HG03565 (cell line): Measurements from ENCODE around the gene STARD13.

ENCODE experiments used
- ATAC-seq: cut with Tn5 transposase; IDR thresholded peaks from one replicate; pipeline ENCODE4 v1.9.1; 2021; ENCODE audit warnings: mild to moderate bottlenecking, moderate library complexity; ENCODE audit not compliant: unreplicated experiment

STARD13 gene

DNA sequence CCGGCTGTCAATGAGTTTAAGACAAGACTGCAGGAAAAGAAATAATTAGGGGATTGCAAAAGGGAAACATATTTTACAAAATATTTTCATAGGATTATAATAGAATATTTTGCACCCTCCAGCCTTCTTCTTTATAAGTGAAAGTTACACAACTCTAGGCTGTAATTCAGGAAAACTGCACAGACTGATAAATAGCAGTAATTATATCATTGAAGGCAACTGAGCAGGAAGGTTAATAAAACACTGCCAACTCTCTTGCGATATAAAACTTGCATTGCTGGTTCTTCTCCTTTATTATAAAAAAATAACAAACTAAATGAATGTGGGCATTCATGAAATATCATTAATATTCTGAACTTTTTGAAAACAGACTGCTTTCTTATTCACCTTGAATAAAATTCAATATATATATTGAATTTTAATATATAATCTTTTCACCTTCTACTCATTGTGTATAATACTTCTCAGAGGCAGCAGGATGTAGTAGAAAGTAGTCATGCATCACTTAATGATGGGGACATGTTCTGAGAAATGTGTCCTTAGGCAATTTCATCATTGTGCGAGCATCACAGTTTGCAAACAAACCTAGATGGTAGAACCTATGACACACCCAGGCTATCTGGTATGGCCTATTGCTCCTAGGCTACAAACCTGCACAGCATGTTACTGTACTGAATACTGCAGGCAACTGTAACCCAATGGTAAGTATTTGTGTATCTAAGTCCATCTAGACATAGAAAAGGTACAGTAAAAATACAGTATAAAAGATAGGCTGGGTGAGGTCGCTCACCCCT lies 24.9 kb upstream of the STARD13 start:
- no peak for ATAC-seq

DNA sequence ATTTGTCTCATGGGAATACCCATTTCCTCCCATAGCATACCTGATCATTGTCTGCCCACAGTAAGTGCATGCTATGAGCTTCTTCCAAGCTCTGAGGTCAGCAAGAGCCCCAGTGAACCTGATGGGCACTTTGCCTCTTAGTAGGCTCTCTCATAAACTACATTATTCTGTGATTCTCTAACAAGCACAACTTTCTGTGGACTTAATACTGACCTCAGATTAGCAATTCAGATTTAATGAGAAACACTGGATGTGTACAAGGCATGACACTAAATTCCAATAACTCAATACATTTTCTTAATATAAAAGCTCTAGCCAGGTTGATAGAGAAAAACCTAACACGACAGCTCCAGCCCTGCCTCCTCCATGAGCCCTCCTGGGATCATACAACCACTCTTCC lies 23.3 kb upstream of the STARD13 start:
- no peak for ATAC-seq

DNA sequence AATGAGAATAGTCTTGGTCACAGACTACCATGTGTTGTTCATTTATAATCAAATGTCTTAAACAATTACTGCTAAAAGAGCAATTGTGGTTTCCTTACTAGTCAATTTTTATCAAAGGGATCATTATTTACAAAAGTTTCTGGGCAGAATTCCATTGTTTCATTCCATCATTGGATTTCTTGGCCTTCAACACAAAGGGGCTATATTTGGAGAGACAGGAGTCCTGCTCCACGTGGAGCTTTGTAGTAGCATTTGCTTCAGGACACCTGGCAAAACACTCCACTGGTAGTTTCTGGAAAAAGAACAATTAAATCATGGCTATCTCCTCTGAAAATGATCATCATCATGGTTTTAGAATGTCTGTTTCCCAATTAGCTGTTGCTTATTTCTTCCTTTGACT lies 22.3 kb upstream of the STARD13 start:
- ATAC-seq: no peak

DNA sequence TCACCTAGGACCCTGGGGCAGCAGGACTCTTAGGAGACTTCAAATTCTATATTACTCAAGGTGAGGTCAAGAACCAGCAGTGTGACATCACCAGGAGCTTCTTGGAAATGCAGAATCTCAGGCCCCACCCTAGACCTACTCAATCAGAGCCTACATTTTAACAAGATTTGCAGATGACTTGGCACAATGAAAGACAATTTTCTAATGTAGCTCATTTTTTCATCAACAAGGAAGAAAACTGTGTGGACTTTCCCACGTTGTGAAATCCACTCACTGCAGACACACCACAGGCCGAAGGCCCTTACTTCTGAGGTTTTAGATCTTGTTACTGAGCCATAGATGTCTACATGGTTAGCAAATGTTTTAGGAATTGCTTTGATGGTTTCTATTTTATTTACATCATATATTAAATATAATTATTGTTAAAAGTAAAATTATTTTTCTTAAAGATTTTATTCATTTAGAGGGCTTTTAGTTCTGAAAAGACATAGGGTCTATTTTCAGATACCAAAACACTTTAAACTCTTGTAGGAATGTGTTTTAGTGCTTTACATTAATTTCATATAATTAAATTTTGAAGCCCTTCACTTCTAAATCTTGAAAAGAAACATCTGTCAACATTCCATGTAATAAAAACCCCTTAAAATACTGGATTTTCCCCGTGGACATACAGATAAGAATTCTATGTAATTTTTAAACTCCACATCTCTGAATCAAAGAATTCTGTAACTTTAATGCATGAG lies 18.5 kb upstream of the STARD13 start:
- no peak for ATAC-seq

DNA sequence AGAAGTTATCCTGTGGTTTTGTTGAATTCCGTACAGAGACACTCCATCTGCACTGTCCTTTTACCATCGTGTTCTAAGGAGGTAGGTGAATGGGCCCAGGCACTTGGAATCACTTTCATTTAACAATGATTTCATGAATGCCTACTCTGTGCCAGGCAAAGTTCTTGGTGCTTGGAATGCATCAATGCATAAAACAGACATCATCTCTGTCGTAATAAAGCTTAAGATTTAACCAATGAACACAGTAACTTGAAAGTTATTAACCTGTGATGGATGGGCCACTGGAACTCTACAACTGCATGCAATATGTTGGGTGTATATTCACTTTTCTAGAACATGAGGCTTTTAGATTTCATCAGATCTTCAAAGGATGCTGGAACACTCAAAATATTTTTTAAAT lies 14.1 kb upstream of the STARD13 start:
- ATAC-seq: no peak

DNA sequence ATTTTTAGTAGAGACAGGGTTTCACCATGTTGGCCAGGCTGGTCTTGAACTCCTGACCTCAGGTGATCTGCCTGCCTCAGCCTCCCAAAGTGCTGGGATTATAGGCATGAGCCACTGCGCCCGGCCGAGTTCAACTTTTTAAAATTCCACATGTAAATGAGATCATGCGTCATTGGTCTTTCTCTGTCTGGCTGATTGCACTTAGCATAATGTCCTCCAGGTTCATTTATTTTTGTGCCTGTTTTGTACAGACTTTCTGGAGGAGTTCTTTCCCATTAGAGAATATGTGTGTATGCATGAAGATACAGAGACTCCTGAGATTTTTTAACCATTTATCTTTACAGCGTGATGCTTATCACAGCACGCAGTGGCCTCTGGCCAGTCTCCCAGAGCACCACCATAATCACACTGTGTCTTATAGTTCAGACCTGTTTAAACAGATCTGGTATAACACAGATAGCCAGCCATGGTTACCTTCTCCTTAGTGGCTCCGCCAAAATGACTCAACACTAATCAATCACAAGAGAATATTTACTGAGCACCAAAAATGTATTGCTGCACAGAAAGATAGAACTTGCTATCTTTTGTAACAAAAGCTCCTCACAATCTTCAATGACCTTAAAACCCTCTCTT lies 11.4 kb upstream of the STARD13 start:
- no peak for ATAC-seq

DNA sequence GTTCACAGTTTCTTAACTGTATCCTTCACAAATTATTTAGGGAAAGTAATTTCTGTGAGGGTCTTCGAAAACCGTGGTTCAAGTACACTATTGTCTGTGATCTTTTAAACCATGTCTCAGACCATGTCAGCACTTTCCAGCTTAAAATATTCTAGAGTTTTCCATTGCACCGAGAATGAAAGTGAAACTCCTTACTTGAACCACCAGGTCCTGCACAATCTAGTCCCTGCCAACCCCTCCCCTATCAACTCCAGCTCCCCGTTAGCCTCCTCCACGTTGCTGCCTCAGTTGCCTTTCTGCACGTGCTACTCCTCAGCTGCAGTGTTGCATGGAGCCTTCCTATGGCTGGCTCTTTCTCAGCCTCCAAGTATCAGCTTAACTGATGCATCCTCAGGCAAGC lies 7.2 kb upstream of the STARD13 start:
- no peak for ATAC-seq

DNA sequence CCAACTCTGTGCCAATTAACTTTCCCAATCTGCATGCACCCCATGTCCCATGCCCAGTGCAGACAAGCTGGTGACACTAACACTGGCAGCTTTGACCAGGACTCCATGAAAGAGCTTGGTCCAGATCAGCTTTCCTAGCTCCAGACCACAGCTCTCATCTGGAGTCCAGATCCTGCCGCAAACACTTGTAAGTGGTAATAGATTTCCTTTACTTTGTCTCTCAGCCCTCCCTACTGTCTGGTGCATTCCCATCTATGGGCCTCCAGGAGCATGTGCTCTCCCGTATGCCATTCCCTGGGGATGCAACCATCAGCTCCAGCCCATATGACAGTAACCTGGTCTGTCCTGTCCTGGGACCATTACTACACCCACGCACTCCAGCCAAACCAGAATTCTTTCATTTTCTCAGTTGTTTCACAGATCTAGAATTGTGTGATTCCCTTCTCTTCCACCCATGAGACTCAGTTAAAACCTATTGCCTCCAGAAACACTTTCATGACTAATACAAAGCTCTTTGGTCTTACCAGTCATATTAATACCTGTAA lies 4.9 kb upstream of the STARD13 start:
- no peak for ATAC-seq

DNA sequence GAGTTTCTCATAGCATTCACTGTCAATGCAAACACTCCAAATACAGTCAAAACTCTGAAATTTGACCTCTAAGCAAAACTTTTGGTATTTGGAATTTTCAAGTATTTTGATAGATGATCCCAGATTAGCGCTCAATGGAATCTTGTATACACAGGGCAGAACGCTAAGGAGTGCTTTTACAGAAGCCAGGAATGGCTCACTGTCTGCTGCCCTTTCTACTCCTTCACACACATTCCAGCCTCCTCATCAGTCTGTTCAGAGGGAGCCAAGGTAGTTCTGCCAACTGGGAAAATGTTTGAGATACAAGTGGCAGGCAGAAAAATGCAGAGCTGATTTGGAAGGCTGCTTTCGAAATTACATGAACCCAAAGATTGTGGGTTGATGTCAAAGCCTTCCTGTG lies 4.4 kb upstream of the STARD13 start:
- ATAC-seq: no peak

DNA sequence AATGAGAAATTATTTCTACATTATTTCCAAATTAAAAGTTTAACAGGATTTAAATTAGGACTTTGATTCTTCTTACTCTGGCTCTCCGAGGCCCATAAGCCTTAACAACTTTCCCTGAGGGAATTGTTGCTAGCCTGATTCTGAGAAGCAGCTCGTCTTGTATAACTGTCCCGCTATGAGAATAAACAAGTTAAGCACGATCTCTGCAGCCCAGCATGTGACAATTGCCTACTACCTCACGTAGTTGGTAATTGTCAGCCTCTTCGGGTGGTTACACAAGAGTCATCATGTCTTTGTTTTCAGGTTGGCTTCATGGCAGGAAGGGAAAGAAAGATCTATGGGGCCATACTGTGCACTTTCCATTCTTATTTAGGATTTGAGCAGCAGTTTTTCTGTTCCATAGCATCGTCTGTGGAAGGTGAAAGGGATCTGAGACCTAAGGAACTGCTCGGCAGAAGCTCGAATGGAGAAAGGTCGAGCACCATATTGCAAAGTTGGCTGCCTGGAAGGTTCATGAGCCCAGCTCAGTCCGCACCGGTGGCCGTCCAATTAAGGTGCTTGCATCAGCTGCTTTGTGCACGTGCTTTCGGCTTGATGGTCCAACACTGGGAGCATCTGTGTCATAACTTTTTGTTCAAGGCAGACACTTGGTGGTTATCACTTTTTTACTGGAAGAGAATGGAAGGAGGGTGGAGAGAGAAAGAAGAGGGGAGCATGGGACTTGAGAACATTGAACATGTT lies 1.8 kb upstream of the STARD13 start:
- ATAC-seq: no peak

DNA sequence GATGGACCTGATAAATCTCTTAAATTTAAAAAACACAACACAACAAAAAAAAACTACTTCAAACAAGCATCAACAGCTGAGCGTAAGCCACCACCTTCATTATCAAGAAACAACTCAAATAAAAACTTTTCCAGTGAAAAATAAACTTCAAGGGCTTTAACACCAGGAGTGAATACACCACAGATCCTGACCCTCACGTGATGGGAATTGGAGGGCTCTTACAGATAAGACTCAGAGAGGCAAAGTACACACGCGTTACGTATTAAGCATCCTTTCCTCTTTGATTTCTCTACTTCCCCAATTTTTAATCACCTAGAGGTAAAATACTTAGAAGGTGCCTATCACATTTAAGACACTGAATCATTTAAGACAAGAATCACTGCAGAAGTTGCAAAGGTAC lies 573 bp upstream of the STARD13 start:
- ATAC-seq: no peak

DNA sequence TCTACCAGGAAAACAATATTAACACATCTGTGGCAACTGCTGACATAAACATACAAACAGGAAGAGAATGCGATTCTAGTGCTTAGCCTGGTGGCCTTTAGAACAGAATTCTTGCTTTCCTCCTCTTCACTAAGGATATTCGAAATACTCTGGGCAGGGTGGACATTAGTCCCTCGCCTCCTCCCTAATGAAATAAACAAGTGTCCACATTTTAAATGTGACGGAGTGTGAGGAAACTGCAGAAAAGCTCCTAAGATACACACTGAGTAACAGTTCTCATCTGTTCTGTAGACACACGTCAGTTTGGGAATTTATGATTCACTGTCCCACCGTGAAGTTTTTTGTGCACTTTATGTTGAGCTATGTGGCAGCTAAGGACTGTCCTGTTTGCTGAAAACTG lies 639 bp downstream of the STARD13 start:
- ATAC-seq: no peak

DNA sequence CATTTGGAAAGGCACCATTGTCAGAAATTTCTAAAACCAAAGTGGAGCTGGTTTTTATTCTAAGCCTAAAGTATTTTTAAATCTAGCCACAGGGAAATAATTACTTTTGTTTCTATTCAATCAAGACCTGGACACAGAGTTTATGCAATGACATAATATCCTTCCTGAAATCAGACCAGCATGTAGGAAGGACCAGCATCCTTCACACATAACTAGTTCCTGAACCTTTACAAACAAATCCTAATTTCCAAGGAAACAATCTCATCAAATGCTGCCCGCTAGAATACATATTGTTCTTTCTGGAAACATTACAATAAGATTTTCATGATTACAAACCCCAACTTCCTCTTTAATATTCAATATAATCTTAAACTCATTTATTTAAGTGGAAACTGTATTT lies 1.5 kb downstream of the STARD13 start:
- ATAC-seq: no peak

DNA sequence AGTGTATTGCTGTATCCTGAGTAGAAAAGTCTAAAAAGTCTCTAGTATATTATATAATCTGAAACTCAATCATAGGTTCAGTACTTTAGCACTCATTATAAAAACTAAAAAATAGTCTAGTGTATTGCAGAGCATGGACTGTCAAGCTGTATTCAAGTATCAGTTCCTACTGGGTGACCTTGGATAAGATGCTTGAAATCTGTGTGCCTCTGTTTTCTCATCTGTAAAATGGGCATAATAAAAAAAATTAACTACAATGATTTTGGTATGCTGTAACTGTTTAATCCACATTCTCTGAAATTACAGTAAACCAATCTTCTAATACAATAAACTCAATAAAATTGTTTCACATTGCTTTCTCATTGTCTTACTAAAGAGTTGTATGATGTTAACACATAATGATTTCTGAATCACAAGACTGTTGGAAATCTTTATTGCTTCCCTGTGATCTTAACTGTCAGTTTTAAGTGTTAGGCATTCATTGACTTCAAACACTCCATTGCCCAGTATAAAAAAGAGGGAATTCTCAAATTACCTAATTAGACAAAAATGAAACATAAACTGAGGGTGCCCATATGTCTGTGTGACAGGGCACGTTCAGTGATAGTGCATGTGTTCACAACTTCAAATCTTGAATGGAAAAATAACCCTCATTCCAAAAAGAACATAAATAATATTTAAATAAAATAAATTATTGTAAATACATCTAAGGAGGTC lies 2.2 kb downstream of the STARD13 start:
- ATAC-seq: no peak

DNA sequence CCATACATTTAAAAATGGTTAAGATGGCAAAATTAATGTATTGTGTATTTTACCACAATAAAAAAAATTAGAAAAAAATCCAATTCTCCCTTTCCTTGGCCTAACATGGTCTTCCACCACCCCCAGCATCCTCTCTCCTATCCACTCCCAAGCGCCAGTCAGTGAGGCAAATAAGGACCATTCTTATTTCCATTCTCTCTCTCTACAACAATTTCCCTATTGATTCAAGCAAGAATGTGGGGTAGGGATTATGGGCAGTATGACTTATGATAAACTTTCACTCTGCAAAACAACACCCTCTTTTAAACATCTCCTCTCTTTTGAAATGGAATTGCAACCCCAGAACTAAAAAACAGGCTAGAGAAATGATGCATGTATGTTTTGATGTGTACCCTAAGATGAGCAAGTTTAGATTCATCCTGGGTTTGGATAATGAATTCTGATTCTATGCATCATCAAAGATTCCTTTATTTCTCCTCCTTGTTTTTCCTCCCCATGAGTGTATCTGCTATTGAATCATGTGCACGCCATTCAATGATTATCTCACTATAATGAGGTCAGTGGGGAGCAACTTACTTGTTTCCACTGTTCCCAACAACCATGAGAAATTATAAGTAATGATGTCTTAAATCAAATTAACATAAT lies 3.5 kb downstream of the STARD13 start:
- no peak for ATAC-seq

DNA sequence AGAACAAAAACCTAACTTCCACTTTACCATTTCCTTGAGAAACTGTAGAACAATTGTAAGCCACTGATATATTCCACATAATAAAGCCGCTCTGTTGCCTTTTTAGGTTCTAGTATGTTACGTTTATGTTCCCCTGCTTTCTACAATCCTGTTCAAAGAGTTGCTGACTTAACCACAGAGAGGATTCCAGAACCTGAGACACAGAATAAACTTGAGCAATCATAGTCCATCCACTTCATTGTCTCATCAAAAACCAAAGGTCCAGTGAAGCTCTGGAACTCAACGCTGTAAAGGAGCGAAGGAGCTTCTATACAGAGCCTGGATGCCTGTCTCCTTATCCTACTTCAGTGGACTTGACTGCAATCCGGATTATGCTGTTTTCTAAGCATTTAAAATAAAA lies 4.6 kb downstream of the STARD13 start:
- ATAC-seq: no peak

DNA sequence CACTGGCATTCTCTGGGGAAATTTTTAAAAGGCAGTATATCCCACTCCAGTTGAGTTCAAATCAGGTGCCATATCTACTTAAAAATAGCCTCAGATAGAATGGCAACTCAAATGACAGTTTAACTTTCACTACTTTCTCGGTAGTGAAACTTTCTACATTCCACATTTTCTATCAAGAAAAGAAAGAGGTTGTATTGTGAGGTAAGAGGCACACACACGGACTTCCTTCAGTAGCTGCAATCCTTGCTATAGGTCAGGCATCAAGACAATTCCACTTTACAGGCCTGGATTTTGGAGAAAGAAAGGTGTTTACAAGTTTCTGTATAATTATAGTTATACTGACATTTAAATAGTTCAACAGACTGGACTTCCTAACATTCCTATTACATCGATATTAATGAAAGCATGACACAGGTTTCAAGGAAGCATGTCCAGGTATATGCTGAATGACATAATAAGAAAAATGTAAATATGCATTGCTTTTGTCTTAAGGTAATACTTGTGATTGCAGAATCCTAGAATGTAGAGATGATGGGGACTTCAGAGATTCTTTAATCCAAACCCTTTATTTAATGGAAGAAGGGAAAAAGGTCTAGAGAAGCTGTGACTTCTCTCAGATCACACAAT lies 5.2 kb downstream of the STARD13 start:
- ATAC-seq: no peak

DNA sequence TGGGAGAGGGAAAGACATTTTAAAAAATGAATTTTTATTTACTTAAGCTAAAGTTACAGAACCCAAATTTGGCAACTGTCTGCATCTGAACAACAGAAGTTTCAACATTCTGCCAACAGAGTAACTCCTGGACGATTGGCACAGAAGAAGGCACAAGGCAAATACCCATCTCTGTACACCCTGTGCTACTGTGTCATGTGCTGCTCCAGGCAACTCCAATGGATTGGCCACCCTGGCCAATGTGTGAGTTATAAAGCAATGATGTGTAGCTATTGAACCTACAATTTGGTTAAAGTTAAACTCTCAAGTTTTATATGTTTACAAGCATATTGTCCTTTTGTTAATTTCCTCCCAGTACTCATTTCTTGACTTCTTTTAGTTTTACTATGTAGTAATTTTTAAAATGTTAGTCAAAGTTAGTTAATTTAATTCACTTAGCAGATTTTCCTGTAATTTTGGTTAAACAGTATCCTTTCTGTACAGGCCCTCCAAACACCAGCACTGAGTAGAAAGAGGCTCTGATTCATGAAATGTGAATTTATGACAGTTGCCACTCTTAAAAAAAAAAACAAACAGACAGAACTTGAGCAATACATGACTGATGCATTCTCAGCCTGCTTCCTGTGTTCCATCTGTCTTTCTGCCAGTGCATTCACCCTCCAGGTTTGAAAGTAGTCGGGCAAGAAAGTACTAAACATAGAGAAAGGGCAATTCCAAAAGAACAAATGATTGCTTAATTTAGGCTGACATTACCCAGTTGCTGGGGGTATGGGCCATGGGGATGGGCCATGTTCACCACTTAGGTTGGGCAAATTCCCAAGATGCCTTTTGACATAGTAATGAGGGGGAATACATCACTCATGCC lies 5.9 kb downstream of the STARD13 start:
- no peak for ATAC-seq

DNA sequence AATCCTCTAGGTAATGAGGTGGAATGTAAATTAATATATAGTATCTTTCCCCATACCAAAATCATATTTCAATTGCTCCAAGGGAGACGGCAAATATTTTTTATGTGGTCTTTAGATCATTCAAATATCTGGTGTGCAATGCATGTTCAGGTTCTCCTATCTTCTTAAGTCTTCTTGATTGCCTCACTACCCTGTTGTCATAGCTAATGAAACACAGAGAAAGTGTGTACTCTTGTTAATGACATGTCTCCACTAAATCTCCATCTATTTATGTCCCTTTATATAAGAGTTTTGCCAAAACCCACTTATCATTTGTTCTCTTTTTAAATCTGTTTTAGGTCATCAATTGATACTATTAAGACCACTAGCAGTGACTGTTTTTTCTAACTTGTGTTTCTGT lies 6.6 kb downstream of the STARD13 start:
- no peak for ATAC-seq
